Chondrocyte (in vitro differentiated cells): Measurements from ENCODE around the gene NOD2. TPM values are rescaled to one million over a fixed set of nuclear protein-coding genes. Genes with fewer than 3 reads are reported as not detected.

ENCODE experiments used
- DNase-seq: peaks from one replicate; pipeline ENCODE4 v3.0.0; 2021; ENCODE audit warnings: mixed read lengths, low spot score
- H3K27ac Mint-ChIP-seq: one replicate; pipeline ENCODE4 v1.8.0; 2021; ENCODE audit warnings: mild to moderate bottlenecking, moderate library complexity, mixed read lengths; ENCODE audit not compliant: unreplicated experiment
- H3K27me3 Mint-ChIP-seq: 2 replicates; pipeline ENCODE4 v1.8.0; 2021; ENCODE audit warnings: low read depth, mixed read lengths
- H3K36me3 Mint-ChIP-seq: 2 replicates; pipeline ENCODE4 v1.8.0; 2021; ENCODE audit warnings: low read depth, mixed read lengths
- H3K4me1 Mint-ChIP-seq: 2 replicates; pipeline ENCODE4 v1.8.0; 2021; ENCODE audit warnings: low read depth, mild to moderate bottlenecking, mixed read lengths
- H3K4me3 Mint-ChIP-seq: one replicate; pipeline ENCODE4 v1.8.0; 2021; ENCODE audit warnings: mild to moderate bottlenecking, moderate library complexity, mixed read lengths; ENCODE audit not compliant: unreplicated experiment
- H3K9me3 Mint-ChIP-seq: 2 replicates; pipeline ENCODE4 v1.8.0; 2021; ENCODE audit warnings: low read depth, mixed read lengths
- total RNA-seq: library from RNA; stranded (reverse); gene quantifications from 3 replicates; pipeline ENCODE4 v1.2.1, GENCODE V29; 2021
- TF ChIP-seq, protein P1 (sequence below): fragments of 200-600 bp; sonication (generic); IDR thresholded peaks from 2 replicates; pipeline ENCODE4 v1.5.0; 2021; ENCODE audit warnings: antibody characterized with exemption, mild to moderate bottlenecking, moderate library complexity

NOD2 gene
- total RNA-seq, 1 donor from 2014 or later = 0.05 TPM

DNA sequence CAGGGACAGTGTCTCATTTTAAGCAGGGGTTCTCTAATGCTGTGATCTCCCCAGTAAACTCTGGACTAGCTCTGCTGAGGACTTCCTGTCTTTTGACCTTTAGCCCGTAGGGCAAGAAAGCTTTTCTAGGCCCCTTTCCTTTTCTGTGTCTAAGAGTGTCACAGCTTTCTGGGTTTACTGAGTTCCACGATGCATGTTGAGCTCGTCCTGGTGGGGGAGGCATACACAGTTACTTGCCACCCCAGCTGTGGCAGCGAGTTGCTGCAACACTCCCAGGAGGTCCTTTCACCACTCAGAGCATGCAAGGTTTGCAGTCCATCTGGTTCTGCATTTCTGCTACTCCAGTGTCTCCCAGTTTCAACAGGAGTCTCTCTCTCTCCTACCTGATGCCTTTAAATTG is 23.7 kb downstream of the NOD2 start:
- Mint-ChIP-seq H3K4me1 (no peaks in the 10 kb centered on the region), H3K27ac (no peak overlapping the region), H3K4me3 (no peak overlapping the region), H3K9me3 (no peaks in the 10 kb centered on the region), H3K36me3 (peaks cover 2% of the 10 kb centered on the region), H3K27me3 (peaks cover 16% of the 10 kb centered on the region)
- no peak for DNase-seq
- TF ChIP-seq, protein P1, sequence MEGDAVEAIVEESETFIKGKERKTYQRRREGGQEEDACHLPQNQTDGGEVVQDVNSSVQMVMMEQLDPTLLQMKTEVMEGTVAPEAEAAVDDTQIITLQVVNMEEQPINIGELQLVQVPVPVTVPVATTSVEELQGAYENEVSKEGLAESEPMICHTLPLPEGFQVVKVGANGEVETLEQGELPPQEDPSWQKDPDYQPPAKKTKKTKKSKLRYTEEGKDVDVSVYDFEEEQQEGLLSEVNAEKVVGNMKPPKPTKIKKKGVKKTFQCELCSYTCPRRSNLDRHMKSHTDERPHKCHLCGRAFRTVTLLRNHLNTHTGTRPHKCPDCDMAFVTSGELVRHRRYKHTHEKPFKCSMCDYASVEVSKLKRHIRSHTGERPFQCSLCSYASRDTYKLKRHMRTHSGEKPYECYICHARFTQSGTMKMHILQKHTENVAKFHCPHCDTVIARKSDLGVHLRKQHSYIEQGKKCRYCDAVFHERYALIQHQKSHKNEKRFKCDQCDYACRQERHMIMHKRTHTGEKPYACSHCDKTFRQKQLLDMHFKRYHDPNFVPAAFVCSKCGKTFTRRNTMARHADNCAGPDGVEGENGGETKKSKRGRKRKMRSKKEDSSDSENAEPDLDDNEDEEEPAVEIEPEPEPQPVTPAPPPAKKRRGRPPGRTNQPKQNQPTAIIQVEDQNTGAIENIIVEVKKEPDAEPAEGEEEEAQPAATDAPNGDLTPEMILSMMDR = no peak

DNA sequence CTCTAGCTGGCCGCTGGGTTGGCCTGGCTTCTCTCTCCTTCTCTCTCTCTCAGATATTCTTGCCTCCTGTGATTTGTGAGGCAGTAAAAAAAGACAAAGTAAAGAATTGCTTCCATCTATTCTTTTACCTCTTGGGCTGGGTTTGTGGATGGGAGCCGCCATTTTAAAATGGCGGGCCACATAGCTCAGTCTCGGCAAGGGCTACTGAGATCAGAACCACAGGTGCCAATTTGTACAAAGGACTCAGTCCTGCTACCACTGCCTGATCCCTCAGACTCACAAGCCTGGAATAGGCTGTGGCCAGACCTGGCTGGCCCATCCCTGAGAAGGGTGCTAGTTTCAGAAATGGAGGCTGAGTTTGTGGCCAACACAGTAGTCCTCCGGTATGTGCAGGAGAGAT is 24.1 kb downstream of the NOD2 start:
- H3K27me3 Mint-ChIP-seq = peaks cover 17% of the 10 kb centered on the region
- H3K27ac Mint-ChIP-seq = no peak overlapping the region
- H3K4me3 Mint-ChIP-seq = no peak overlapping the region
- H3K9me3 Mint-ChIP-seq = no peaks in the 10 kb centered on the region
- DNase-seq = no peak
- H3K36me3 Mint-ChIP-seq = peaks cover 2% of the 10 kb centered on the region
- TF ChIP-seq, protein P1 = no peak
- H3K4me1 Mint-ChIP-seq = no peaks in the 10 kb centered on the region

DNA sequence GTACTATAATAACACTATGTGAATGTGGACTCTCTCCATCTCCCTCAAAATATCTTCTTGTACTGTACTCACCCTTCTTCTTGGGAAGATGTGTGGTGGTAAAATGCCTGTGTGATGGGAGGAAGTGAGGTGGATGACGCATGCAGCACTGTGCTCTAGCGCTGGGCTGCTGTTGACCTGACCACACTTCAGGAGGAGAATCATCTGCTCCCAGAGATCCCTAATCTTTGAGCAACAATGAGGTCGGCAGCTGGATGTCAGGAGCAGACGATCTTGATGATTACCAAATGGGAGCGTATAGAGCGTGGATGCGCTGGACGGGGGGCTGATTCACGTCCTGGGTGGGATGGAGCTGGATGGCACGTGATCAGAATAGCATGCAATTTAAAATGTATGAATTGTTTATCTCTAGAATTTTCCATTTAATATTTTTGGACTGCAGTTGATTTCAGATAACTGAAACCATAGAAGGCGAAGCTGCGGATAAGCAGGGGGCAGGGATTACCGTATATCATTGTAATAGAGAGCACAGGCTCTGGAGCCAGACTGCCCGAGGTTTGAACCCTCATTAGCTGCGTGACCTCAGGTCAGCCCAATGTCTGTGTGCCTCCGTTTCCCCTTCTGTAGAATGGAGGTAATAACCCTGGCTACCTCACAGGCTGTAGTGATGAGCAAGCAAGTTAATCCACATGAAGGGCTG is 24.8 kb downstream of the NOD2 start:
- Mint-ChIP-seq H3K4me3 (no peak overlapping the region), H3K36me3 (peaks cover 2% of the 10 kb centered on the region), H3K4me1 (no peaks in the 10 kb centered on the region), H3K9me3 (no peaks in the 10 kb centered on the region), H3K27me3 (peaks cover 18% of the 10 kb centered on the region), H3K27ac (no peak overlapping the region)
- DNase-seq = no peak
- TF ChIP-seq, protein P1 = no peak

DNA sequence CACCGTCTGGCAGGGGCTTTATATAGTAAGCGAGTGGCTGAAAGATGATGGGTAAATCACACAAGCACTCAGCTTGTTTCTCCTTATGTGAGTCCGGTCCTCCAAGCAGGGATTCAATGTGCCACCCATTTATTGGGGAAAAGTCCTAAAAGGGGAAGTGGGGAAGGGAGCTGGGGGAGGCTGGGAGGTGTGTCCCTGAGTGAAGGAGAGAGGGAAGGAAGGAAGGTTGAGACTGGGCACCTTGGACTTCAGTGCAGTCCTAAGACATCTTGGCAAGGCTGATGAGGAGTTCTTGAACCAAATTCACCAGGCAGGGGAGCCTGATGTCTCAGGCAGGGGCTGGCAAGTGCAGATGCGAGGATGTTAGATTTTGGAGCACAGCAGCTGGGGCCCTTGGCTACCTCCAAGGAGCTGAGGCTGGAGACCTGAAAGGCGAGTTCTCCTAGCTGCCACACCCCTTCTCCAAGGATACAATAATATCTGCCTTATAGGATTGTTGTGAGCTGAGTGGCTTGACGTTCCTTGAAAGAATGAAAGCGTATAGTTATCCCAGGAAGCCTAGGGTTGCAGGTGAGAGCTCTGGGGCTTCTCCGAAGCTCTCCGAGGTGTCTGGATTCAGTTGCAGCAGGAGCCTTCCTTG is 25.5 kb downstream of the NOD2 start:
- Mint-ChIP-seq H3K9me3 (peaks cover under 1% of the 10 kb centered on the region), H3K36me3 (peaks cover 2% of the 10 kb centered on the region), H3K27me3 (peaks cover 18% of the 10 kb centered on the region), H3K4me3 (no peak overlapping the region), H3K27ac (no peak overlapping the region), H3K4me1 (no peaks in the 10 kb centered on the region)
- TF ChIP-seq, protein P1 = no peak
- no peak for DNase-seq

DNA sequence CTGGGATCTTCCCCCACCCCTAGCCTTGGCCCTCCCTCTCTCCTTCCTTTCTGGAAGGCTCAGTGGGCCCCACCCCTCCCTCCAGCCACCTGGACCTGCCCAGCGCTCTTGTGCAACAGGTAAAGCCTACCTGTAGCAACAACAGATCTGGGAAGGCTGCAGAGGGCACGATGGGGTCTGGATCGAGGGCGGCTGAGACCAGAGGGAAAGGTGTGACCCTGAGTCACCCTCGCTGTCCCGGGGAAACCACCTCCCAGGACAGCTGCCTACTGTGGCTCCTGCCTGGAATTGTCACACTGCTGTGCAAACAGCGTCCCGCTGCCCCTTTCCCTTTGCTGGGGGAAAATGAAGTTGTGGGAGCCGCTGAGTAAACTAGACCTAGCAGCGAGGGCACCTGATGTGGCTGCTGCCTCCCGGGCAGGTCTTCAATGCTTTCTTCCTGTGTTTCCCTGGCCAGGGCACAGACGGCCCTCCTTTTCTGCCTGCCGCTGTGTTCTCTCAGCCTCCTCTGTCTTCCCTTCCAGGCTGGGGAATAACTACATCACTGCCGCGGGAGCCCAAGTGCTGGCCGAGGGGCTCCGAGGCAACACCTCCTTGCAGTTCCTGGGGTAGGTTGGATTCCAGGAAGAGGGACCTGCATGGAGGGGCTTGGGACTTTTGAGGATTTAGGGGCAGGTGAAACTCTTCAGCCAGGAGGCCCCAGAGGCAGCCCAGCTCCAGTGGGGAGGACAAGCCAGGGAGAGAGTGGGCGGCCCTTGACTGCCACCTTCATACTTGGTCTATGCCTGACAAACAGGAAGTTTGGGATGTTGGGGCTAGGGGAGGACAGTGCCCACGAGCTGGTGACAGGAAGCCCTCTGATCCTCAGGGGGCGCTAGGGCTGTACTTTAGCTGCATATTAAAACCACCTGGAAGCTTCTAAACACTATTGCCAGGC is 26.3 kb downstream of the NOD2 start:
- H3K36me3 Mint-ChIP-seq = peaks cover 5% of the 10 kb centered on the region
- no peak for DNase-seq
- TF ChIP-seq, protein P1 = no peak
- no peak overlapping the region for H3K27ac Mint-ChIP-seq
- no peaks in the 10 kb centered on the region for H3K4me1 Mint-ChIP-seq
- H3K27me3 Mint-ChIP-seq = peaks cover 18% of the 10 kb centered on the region
- no peak overlapping the region for H3K4me3 Mint-ChIP-seq
- peaks cover 8% of the 10 kb centered on the region for H3K9me3 Mint-ChIP-seq
